HEK293 (cell line): ENCODE data around the gene UBA52.

Experiments
- KLF1 ChIP-seq: fragments of 450-650 bp; formaldehyde crosslinking; IDR thresholded peaks from 2 replicates; pipeline ENCODE4 v1.5.1; 2016; ENCODE audit warnings: missing biosample characterization, missing genetic modification characterization
- KLF9 ChIP-seq: fragments of 450-650 bp; formaldehyde crosslinking; IDR thresholded peaks from 2 replicates; pipeline ENCODE4 v1.5.1; 2016; ENCODE audit warnings: missing biosample characterization, missing genetic modification characterization, low read depth
- MYNN ChIP-seq: fragments of 450-650 bp; formaldehyde crosslinking; IDR thresholded peaks from 2 replicates; pipeline ENCODE4 v1.5.1; 2016; ENCODE audit warnings: missing biosample characterization, missing genetic modification characterization, borderline replicate concordance
- TCF7L2 ChIP-seq: IDR thresholded peaks from 2 replicates; pipeline ENCODE4 v1.6.1; 2011; ENCODE audit warnings: low read depth, mild to moderate bottlenecking, inconsistent platforms, low read length, moderate library complexity, borderline replicate concordance
- ZBTB20 ChIP-seq: fragments of 450-650 bp; formaldehyde crosslinking; IDR thresholded peaks from 2 replicates; pipeline ENCODE4 v1.5.1; 2016; ENCODE audit warnings: missing biosample characterization, missing genetic modification characterization
- ZBTB8A ChIP-seq: fragments of 450-650 bp; formaldehyde crosslinking; IDR thresholded peaks from 2 replicates; pipeline ENCODE4 v1.5.1; 2016; ENCODE audit warnings: missing biosample characterization, missing genetic modification characterization
- ZEB2 ChIP-seq: fragments of 450-650 bp; formaldehyde crosslinking; IDR thresholded peaks from 2 replicates; pipeline ENCODE4 v1.5.1; 2016; ENCODE audit warnings: missing biosample characterization, missing genetic modification characterization
- ZNF114 ChIP-seq: fragments of 450-650 bp; formaldehyde crosslinking; IDR thresholded peaks from 2 replicates; pipeline ENCODE4 v1.5.0; 2017; ENCODE audit warnings: missing biosample characterization, missing genetic modification characterization
- ZNF121 ChIP-seq: fragments of 450-650 bp; formaldehyde crosslinking; IDR thresholded peaks from 2 replicates; pipeline ENCODE4 v1.5.1; 2016; ENCODE audit warnings: missing biosample characterization, missing genetic modification characterization
- ZNF138 ChIP-seq: fragments of 450-650 bp; formaldehyde crosslinking; IDR thresholded peaks from 2 replicates; pipeline ENCODE4 v1.5.1; 2016; ENCODE audit warnings: missing biosample characterization, missing genetic modification characterization, borderline replicate concordance
- ZNF157 ChIP-seq: fragments of 450-650 bp; formaldehyde crosslinking; IDR thresholded peaks from 2 replicates; pipeline ENCODE4 v1.5.1; 2016; ENCODE audit warnings: missing biosample characterization, missing genetic modification characterization
- ZNF302 ChIP-seq: fragments of 450-650 bp; formaldehyde crosslinking; IDR thresholded peaks from 2 replicates; pipeline ENCODE4 v1.5.1; 2016; ENCODE audit warnings: missing biosample characterization, missing genetic modification characterization, low read depth
- ZNF341 ChIP-seq: fragments of 450-650 bp; formaldehyde crosslinking; IDR thresholded peaks from 2 replicates; pipeline ENCODE4; 2016; ENCODE audit warnings: low read depth, missing biosample characterization, missing genetic modification characterization
- ZNF423 ChIP-seq: fragments of 450-650 bp; formaldehyde crosslinking; IDR thresholded peaks from 2 replicates; pipeline ENCODE4 v1.5.1; 2016; ENCODE audit warnings: missing biosample characterization, missing genetic modification characterization
- ZNF48 ChIP-seq: fragments of 450-650 bp; formaldehyde crosslinking; IDR thresholded peaks from 2 replicates; pipeline ENCODE4 v1.5.1; 2016; ENCODE audit warnings: missing biosample characterization, missing genetic modification characterization
- ZNF544 ChIP-seq: fragments of 450-650 bp; formaldehyde crosslinking; IDR thresholded peaks from 2 replicates; pipeline ENCODE4 v1.5.0; 2017; ENCODE audit warnings: missing biosample characterization, missing genetic modification characterization
- ZNF555 ChIP-seq: fragments of 450-650 bp; formaldehyde crosslinking; conservative IDR thresholded peaks from 2 replicates; pipeline ENCODE4 v1.5.1; 2017; ENCODE audit warnings: missing biosample characterization, mild to moderate bottlenecking, missing genetic modification characterization, inconsistent platforms
- ZNF623 ChIP-seq: fragments of 450-650 bp; formaldehyde crosslinking; IDR thresholded peaks from 2 replicates; pipeline ENCODE4 v1.5.1; 2016; ENCODE audit warnings: missing biosample characterization, missing genetic modification characterization
- ZNF629 ChIP-seq: fragments of 450-650 bp; formaldehyde crosslinking; IDR thresholded peaks from 2 replicates; pipeline ENCODE4 v1.5.1; 2017; ENCODE audit warnings: missing biosample characterization, missing genetic modification characterization
- ZNF677 ChIP-seq: fragments of 450-650 bp; IDR thresholded peaks from 2 replicates; pipeline ENCODE4 v1.5.0; 2018; ENCODE audit warnings: missing biosample characterization, mild to moderate bottlenecking, missing genetic modification characterization, moderate library complexity
- ZNF747 ChIP-seq: fragments of 450-650 bp; formaldehyde crosslinking; IDR thresholded peaks from 2 replicates; pipeline ENCODE4 v1.5.1; 2016; ENCODE audit warnings: missing biosample characterization, missing genetic modification characterization
- TF ChIP-seq, protein P1 (sequence below): fragments of 450-650 bp; formaldehyde crosslinking; IDR thresholded peaks from 2 replicates; pipeline ENCODE4 v1.5.1; 2016; ENCODE audit warnings: missing biosample characterization, missing genetic modification characterization
- TF ChIP-seq, protein P2 (sequence below): fragments of 450-650 bp; formaldehyde crosslinking; IDR thresholded peaks from 2 replicates; pipeline ENCODE4 v1.5.0; 2017; ENCODE audit warnings: missing biosample characterization, missing genetic modification characterization, borderline replicate concordance
- TF ChIP-seq, protein P3 (sequence below): fragments of 450-650 bp; IDR thresholded peaks from 2 replicates; pipeline ENCODE4 v1.5.1; 2018; ENCODE audit warnings: missing biosample characterization, mild to moderate bottlenecking, missing genetic modification characterization
- TF ChIP-seq, protein P4 (sequence below): fragments of 450-650 bp; formaldehyde crosslinking; IDR thresholded peaks from 2 replicates; pipeline ENCODE4 v1.5.1; 2017; ENCODE audit warnings: missing biosample characterization, missing genetic modification characterization
- TF ChIP-seq, protein P5 (sequence below): fragments of 450-650 bp; formaldehyde crosslinking; IDR thresholded peaks from 2 replicates; pipeline ENCODE4 v1.5.1; 2016; ENCODE audit warnings: missing biosample characterization, missing genetic modification characterization

UBA52 gene

DNA sequence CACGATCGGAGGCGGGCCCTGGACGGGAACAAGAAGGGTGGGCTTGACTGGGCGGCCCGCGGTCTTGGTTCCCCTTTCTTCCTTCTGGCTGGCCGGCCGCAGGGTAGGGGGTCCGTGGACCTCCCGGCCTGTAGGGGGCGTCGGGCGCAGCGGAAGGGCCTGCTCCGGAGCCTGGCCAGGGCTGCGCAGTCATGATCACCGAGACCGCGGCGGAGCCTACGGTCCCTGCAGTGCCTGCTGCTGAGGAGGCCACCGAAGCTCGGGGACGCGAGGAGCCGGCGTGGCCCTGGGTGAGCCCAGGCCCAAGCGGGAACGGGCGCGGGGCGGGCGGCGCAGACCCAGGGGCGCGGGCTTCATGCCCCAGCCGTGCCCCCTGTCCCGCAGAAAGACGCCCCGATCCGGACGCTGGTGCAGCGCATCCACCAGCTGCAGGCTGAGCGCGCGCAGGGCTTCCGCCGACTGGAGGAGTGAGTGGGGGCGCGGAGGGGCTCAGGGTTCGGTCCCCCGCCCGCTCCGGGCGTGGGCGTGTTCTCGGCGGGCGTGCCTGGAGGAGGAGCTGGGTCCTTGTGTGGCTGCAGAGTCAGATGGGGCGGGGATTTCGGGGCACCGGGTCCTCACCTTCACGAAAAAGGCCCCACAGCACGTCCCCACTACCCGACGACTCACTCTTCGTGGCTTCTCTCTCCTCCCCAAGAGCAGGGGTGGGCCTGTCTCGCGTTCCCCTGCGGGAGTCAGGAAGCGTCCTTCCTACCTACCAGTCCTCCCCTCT, 17.1 kb downstream of the UBA52 start, which contains the start of gene REX1BD (continued):
- TF ChIP-seq, protein P1, sequence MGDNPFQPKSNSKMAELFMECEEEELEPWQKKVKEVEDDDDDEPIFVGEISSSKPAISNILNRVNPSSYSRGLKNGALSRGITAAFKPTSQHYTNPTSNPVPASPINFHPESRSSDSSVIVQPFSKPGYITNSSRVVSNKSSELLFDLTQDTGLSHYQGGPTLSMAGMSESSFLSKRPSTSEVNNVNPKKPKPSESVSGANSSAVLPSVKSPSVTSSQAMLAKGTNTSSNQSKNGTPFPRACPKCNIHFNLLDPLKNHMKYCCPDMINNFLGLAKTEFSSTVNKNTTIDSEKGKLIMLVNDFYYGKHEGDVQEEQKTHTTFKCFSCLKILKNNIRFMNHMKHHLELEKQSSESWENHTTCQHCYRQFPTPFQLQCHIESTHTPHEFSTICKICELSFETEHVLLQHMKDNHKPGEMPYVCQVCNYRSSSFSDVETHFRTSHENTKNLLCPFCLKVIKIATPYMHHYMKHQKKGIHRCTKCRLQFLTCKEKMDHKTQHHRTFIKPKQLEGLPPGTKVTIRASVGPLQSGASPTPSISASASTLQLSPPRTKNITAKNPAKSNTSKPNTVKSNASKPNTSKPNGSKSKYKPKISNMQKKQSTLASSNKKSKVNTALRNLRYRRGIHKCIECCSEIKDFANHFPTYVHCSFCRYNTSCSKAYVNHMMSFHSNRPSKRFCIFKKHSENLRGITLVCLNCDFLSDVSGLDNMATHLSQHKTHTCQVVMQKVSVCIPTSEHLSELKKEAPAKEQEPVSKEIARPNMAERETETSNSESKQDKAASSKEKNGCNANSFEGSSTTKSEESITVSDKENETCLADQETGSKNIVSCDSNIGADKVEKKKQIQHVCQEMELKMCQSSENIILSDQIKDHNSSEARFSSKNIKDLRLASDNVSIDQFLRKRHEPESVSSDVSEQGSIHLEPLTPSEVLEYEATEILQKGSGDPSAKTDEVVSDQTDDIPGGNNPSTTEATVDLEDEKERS (tag by site-specific recombination), result no peak
- TF ChIP-seq, protein P2, sequence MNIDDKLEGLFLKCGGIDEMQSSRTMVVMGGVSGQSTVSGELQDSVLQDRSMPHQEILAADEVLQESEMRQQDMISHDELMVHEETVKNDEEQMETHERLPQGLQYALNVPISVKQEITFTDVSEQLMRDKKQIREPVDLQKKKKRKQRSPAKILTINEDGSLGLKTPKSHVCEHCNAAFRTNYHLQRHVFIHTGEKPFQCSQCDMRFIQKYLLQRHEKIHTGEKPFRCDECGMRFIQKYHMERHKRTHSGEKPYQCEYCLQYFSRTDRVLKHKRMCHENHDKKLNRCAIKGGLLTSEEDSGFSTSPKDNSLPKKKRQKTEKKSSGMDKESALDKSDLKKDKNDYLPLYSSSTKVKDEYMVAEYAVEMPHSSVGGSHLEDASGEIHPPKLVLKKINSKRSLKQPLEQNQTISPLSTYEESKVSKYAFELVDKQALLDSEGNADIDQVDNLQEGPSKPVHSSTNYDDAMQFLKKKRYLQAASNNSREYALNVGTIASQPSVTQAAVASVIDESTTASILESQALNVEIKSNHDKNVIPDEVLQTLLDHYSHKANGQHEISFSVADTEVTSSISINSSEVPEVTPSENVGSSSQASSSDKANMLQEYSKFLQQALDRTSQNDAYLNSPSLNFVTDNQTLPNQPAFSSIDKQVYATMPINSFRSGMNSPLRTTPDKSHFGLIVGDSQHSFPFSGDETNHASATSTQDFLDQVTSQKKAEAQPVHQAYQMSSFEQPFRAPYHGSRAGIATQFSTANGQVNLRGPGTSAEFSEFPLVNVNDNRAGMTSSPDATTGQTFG (tag by site-specific recombination), result peak; percentile 83; the same call in 1 of the 2 replicates
- TF ChIP-seq ZEB2 (peak; percentile 90), ZNF544 (no peak), MYNN (tag by site-specific recombination) (no peak), ZNF677 (tag by site-specific recombination) (peak; percentile 27; the same call in 1 of the 2 replicates), ZNF48 (tag by site-specific recombination) (no peak), ZNF341 (tag by site-specific recombination) (no peak), ZNF302 (tag by site-specific recombination) (no peak), ZNF555 (tag by site-specific recombination) (no peak), ZNF114 (no peak), TCF7L2 (no peak), ZBTB8A (tag by site-specific recombination) (peak; percentile 99), ZNF138 (tag by site-specific recombination) (no peak), ZNF423 (no peak), ZNF629 (tag by site-specific recombination) (peak; percentile 71), KLF1 (tag by site-specific recombination) (peak; percentile 77), ZBTB20 (tag by site-specific recombination) (peak; percentile 84; the same call in 1 of the 2 replicates), ZNF157 (no peak), ZNF121 (tag by site-specific recombination) (peak; percentile 63), ZNF623 (peak; percentile 25; the same call in 1 of the 2 replicates), KLF9 (tag by site-specific recombination) (peak; percentile 95), ZNF747 (tag by site-specific recombination) (no peak)
- TF ChIP-seq, protein P3, sequence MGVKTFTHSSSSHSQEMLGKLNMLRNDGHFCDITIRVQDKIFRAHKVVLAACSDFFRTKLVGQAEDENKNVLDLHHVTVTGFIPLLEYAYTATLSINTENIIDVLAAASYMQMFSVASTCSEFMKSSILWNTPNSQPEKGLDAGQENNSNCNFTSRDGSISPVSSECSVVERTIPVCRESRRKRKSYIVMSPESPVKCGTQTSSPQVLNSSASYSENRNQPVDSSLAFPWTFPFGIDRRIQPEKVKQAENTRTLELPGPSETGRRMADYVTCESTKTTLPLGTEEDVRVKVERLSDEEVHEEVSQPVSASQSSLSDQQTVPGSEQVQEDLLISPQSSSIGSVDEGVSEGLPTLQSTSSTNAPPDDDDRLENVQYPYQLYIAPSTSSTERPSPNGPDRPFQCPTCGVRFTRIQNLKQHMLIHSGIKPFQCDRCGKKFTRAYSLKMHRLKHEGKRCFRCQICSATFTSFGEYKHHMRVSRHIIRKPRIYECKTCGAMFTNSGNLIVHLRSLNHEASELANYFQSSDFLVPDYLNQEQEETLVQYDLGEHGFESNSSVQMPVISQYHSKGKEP, result peak; percentile 55
- TF ChIP-seq, protein P4, sequence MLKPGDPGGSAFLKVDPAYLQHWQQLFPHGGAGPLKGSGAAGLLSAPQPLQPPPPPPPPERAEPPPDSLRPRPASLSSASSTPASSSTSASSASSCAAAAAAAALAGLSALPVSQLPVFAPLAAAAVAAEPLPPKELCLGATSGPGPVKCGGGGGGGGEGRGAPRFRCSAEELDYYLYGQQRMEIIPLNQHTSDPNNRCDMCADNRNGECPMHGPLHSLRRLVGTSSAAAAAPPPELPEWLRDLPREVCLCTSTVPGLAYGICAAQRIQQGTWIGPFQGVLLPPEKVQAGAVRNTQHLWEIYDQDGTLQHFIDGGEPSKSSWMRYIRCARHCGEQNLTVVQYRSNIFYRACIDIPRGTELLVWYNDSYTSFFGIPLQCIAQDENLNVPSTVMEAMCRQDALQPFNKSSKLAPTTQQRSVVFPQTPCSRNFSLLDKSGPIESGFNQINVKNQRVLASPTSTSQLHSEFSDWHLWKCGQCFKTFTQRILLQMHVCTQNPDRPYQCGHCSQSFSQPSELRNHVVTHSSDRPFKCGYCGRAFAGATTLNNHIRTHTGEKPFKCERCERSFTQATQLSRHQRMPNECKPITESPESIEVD (tag by site-specific recombination), result no peak
- TF ChIP-seq, protein P5, sequence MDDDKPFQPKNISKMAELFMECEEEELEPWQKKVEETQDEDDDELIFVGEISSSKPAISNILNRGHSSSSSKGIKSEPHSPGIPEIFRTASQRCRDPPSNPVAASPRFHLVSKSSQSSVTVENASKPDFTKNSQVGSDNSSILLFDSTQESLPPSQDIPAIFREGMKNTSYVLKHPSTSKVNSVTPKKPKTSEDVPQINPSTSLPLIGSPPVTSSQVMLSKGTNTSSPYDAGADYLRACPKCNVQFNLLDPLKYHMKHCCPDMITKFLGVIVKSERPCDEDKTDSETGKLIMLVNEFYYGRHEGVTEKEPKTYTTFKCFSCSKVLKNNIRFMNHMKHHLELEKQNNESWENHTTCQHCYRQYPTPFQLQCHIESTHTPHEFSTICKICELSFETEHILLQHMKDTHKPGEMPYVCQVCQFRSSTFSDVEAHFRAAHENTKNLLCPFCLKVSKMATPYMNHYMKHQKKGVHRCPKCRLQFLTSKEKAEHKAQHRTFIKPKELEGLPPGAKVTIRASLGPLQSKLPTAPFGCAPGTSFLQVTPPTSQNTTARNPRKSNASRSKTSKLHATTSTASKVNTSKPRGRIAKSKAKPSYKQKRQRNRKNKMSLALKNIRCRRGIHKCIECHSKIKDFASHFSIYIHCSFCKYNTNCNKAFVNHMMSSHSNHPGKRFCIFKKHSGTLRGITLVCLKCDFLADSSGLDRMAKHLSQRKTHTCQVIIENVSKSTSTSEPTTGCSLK (tag by site-specific recombination), result no peak
